ENCODE measurements around the gene SAC3D1. TPM values are rescaled to one million over a fixed set of nuclear protein-coding genes. Genes with fewer than 3 reads are reported as not detected.
"Not testable (repeated sequence)": the region's sequence is repeated elsewhere in the genome, so short reads cannot be mapped to it uniquely, and the experiment has no call there.

SAC3D1 gene
- total RNA-seq, 4 donors from 2014 or later = 10.9 to 21.5 (median 13.9) TPM

DNA sequence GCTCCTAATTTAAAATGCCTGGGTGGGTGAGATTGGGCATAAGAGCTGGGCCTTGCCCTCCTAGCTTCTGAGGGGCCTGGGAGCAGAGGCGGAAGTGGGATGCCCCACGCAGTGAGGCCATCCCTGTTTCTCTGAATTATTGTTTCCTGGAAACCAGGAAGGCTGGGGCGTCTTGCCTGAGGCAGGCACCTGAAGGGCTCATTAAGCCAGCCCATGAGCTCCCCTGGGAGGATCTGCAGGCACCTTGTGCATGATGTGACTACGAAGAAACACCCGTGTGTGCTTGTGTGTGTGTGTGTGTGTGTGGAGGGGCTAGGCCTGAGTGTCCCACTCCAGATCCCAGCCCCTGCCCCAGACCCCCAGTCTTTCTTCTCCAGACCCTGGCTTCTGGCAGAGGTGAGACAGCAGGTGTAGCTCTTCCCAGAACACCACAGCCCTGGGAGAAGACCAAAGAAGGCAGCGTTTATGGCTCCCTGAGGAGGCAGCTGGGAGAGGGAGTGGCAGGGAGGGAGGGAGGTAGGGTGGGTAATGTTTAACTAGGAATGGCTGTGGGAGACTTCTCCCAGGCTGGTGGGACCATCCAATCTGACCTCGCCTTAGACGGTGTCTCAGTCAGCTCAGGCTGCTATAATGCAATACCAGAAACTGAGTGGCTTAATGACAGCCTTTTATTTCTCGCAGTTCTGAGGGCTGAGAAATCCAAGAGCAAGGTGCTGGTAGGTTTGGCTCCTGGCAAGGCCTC is 42.1 kb upstream of the SAC3D1 start:
- Histone ChIP-seq H3K4me1 (peaks cover 0 to 46% (median 2%) of the 10 kb centered on the region in 4 donors), H3K27me3 (no peaks in the 10 kb centered on the region), H3K27ac (peak overlapping the region in 3 of 4 donors; percentile 33 to 92 (median 89)), H3K36me3 (no peaks in the 10 kb centered on the region), H3K9me3 (no peaks in the 10 kb centered on the region), H3K4me3 (peak overlapping the region in 2 of 4 donors; percentile 15 to 17)
- TF ChIP-seq POLR2A (IDR thresholded peaks at IDR 0.05) = peak in 1 of 2 donors; percentile 64
- TF ChIP-seq, protein P1, sequence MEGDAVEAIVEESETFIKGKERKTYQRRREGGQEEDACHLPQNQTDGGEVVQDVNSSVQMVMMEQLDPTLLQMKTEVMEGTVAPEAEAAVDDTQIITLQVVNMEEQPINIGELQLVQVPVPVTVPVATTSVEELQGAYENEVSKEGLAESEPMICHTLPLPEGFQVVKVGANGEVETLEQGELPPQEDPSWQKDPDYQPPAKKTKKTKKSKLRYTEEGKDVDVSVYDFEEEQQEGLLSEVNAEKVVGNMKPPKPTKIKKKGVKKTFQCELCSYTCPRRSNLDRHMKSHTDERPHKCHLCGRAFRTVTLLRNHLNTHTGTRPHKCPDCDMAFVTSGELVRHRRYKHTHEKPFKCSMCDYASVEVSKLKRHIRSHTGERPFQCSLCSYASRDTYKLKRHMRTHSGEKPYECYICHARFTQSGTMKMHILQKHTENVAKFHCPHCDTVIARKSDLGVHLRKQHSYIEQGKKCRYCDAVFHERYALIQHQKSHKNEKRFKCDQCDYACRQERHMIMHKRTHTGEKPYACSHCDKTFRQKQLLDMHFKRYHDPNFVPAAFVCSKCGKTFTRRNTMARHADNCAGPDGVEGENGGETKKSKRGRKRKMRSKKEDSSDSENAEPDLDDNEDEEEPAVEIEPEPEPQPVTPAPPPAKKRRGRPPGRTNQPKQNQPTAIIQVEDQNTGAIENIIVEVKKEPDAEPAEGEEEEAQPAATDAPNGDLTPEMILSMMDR (IDR thresholded peaks at IDR 0.05) = no peak
- peak in 2 of 3 donors; percentile 79 to 81 for DNase-seq

DNA sequence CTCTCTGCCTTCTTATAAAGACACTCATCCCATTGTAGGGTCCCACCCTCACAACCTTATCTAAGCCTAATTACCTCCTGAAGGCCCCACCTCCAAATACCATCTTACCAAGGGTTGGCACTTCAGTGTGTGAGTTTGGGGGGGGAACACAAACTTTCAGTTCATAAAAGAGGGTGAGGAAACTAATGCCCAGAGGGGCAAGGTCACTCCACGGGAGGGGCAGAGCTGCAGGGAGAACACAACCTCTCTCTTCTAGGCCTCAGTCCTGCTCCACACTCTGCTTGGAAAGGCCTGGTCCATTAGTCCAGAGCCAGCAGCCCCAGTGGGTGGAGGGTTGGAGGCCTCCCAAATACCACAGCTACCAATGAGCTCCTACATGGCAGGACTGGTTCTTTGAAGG is 41.5 kb upstream of the SAC3D1 start:
- Histone ChIP-seq H3K27me3 (no peaks in the 10 kb centered on the region), H3K4me1 (peaks cover 0 to 46% (median 2%) of the 10 kb centered on the region in 4 donors), H3K9me3 (no peaks in the 10 kb centered on the region), H3K36me3 (no peaks in the 10 kb centered on the region), H3K4me3 (no peak overlapping the region), H3K27ac (peak overlapping the region in 3 of 4 donors; percentile 33 to 92 (median 89))
- DNase-seq = peak in 1 of 3 donors; percentile 65
- no peak for TF ChIP-seq POLR2A (IDR thresholded peaks at IDR 0.05)

DNA sequence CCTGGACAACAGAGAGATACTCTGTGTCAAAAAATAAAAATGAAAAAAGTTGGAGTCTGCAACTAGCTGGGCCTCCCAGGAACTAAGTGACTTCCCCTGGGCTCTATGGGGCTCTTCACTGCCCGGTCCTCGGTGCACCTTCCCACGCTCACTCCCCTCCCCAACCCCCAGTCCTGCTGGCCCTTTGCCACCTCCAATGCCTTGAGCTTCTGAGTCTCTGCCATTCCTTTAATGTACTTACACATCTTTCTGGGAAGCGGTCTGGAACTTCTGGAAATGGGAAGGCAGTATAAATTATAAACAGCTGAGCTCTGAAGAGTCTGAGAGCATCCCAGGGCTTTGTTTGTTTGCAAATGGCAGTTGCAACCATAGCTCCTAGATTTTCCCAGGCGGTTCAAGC is 38.3 kb upstream of the SAC3D1 start:
- H3K4me3 ChIP-seq = no peak overlapping the region
- H3K36me3 ChIP-seq = no peaks in the 10 kb centered on the region
- no peak overlapping the region for H3K27ac ChIP-seq
- no peaks in the 10 kb centered on the region for H3K27me3 ChIP-seq
- TF ChIP-seq, protein P1 (IDR thresholded peaks at IDR 0.05) = no peak
- TF ChIP-seq POLR2A (IDR thresholded peaks at IDR 0.05) = no peak
- H3K4me1 ChIP-seq = peaks cover 0 to 20% (median 0%) of the 10 kb centered on the region in 4 donors
- H3K9me3 ChIP-seq = no peaks in the 10 kb centered on the region
- DNase-seq = no peak

DNA sequence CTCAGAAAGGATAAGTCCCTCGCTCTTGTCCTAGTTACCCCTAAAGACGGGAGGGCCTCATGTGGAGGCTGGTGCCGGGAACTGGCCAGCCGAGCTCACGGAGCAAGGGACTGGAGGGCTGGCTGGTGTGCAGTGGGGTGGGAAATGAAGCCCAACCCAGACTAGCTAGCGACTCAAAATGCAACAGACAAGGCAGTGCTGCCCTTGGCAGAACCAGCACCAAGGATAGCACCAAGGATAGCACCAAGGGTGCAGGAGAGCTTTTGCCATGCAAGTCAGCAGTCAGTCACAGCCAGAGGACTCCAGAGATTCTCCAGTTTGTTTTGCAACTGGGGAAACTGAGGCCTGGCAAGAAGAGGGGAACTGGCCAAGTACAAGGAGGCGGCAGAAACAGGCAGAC is 37.7 kb upstream of the SAC3D1 start:
- TF ChIP-seq, protein P1 (IDR thresholded peaks at IDR 0.05) = no peak
- no peak for TF ChIP-seq POLR2A (IDR thresholded peaks at IDR 0.05)
- Histone ChIP-seq H3K4me3 (no peak overlapping the region), H3K27ac (no peak overlapping the region), H3K36me3 (no peaks in the 10 kb centered on the region), H3K4me1 (peaks cover 0 to 14% (median 0%) of the 10 kb centered on the region in 4 donors), H3K27me3 (no peaks in the 10 kb centered on the region), H3K9me3 (no peaks in the 10 kb centered on the region)
- DNase-seq = no peak

- not testable (repeated sequence) for H3K9me3 ChIP-seq, DNase-seq, H3K27me3 ChIP-seq, H3K4me3 ChIP-seq, H3K27ac ChIP-seq, H3K4me1 ChIP-seq, H3K36me3 ChIP-seq
Measured at GRCh38 chr11:65003968-65004367, 37.0 kb upstream of the SAC3D1 start.

DNA sequence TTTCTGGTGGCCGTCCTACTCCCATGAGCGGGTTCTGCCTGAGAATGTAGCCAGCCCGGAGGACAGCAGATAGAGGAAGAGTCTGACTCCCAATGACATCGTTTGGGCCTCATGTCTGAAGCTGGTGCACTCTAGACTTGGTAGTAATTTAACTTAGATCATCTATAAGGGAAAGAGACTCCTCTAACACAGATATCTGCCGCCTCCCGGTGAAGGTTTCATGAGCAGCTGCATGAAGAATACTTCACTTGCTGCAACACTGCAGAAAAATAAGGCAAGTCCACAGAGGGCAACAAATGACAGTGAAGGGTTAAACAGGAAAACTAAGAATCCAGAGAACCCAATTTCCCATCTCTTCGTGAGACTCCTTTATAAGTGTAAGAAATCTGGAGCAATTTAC is 33.0 kb upstream of the SAC3D1 start:
- no peak overlapping the region for H3K27ac ChIP-seq
- H3K4me3 ChIP-seq = no peak overlapping the region
- H3K4me1 ChIP-seq = peaks cover 0 to 5% (median under 1%) of the 10 kb centered on the region in 4 donors
- no peaks in the 10 kb centered on the region for H3K27me3 ChIP-seq
- H3K9me3 ChIP-seq = no peaks in the 10 kb centered on the region
- DNase-seq = no peak
- TF ChIP-seq POLR2A (IDR thresholded peaks at IDR 0.05) = no peak
- TF ChIP-seq, protein P1 (IDR thresholded peaks at IDR 0.05) = no peak
- no peaks in the 10 kb centered on the region for H3K36me3 ChIP-seq

Measured in Peyer's patch (tissue), 4 donors.